ENCODE data around the gene HEPN1. TPM values are rescaled to one million over a fixed set of nuclear protein-coding genes. Genes with fewer than 3 reads are reported as not detected.

Gene HEPN1
- total and polyA plus RNA-seq, 2 of the 8 experiments (the other 6 are each of a cell fraction or from before 2014, with no cell fraction given), result not detected

DNA sequence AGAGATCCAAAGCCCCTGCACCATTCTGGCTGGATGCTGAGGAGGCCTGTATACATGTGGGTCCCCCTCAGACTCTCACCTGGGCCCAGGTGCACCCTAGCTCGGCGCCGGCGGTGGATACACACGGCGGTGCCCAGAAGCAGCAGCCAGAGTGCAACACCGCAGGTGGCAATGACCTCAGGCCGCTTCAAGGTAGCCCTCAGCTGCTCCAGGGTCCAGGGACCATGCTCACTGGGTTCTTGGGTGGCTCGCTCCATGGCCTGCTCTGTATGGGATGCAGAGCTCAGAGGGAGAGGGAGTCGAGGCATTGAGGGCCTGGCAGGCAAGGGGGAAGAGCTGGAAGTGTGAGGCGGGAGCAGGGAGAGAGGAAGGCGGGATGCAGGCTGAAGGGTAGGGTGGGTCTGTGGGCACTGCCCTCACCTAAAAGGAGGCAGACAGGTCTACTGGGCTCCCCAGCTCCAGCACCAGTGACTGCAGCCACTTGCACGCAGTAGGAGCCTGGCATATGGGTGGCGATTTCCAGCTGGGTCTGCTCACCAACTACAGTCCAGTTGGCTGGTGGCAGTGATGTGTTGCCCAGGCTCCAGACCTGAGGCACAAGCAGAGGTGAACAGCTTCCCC is 25.2 kb upstream of the HEPN1 start (continued):
- TF ChIP-seq, protein P1, sequence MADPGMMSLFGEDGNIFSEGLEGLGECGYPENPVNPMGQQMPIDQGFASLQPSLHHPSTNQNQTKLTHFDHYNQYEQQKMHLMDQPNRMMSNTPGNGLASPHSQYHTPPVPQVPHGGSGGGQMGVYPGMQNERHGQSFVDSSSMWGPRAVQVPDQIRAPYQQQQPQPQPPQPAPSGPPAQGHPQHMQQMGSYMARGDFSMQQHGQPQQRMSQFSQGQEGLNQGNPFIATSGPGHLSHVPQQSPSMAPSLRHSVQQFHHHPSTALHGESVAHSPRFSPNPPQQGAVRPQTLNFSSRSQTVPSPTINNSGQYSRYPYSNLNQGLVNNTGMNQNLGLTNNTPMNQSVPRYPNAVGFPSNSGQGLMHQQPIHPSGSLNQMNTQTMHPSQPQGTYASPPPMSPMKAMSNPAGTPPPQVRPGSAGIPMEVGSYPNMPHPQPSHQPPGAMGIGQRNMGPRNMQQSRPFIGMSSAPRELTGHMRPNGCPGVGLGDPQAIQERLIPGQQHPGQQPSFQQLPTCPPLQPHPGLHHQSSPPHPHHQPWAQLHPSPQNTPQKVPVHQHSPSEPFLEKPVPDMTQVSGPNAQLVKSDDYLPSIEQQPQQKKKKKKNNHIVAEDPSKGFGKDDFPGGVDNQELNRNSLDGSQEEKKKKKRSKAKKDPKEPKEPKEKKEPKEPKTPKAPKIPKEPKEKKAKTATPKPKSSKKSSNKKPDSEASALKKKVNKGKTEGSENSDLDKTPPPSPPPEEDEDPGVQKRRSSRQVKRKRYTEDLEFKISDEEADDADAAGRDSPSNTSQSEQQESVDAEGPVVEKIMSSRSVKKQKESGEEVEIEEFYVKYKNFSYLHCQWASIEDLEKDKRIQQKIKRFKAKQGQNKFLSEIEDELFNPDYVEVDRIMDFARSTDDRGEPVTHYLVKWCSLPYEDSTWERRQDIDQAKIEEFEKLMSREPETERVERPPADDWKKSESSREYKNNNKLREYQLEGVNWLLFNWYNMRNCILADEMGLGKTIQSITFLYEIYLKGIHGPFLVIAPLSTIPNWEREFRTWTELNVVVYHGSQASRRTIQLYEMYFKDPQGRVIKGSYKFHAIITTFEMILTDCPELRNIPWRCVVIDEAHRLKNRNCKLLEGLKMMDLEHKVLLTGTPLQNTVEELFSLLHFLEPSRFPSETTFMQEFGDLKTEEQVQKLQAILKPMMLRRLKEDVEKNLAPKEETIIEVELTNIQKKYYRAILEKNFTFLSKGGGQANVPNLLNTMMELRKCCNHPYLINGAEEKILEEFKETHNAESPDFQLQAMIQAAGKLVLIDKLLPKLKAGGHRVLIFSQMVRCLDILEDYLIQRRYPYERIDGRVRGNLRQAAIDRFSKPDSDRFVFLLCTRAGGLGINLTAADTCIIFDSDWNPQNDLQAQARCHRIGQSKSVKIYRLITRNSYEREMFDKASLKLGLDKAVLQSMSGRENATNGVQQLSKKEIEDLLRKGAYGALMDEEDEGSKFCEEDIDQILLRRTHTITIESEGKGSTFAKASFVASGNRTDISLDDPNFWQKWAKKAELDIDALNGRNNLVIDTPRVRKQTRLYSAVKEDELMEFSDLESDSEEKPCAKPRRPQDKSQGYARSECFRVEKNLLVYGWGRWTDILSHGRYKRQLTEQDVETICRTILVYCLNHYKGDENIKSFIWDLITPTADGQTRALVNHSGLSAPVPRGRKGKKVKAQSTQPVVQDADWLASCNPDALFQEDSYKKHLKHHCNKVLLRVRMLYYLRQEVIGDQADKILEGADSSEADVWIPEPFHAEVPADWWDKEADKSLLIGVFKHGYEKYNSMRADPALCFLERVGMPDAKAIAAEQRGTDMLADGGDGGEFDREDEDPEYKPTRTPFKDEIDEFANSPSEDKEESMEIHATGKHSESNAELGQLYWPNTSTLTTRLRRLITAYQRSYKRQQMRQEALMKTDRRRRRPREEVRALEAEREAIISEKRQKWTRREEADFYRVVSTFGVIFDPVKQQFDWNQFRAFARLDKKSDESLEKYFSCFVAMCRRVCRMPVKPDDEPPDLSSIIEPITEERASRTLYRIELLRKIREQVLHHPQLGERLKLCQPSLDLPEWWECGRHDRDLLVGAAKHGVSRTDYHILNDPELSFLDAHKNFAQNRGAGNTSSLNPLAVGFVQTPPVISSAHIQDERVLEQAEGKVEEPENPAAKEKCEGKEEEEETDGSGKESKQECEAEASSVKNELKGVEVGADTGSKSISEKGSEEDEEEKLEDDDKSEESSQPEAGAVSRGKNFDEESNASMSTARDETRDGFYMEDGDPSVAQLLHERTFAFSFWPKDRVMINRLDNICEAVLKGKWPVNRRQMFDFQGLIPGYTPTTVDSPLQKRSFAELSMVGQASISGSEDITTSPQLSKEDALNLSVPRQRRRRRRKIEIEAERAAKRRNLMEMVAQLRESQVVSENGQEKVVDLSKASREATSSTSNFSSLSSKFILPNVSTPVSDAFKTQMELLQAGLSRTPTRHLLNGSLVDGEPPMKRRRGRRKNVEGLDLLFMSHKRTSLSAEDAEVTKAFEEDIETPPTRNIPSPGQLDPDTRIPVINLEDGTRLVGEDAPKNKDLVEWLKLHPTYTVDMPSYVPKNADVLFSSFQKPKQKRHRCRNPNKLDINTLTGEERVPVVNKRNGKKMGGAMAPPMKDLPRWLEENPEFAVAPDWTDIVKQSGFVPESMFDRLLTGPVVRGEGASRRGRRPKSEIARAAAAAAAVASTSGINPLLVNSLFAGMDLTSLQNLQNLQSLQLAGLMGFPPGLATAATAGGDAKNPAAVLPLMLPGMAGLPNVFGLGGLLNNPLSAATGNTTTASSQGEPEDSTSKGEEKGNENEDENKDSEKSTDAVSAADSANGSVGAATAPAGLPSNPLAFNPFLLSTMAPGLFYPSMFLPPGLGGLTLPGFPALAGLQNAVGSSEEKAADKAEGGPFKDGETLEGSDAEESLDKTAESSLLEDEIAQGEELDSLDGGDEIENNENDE (IDR thresholded peaks at IDR 0.05; ENCODE audit: insufficient replicate concordance, low read length), result no peak
- TF ChIP-seq EZH2 (IDR thresholded peaks at IDR 0.05; ENCODE audit: low read depth, low read length, severe bottlenecking) (no peak), TAF7 (optimal IDR thresholded peaks at IDR 0.05; ENCODE audit: borderline replicate concordance, low read depth, low read length) (no peak), KDM1A (IDR thresholded peaks at IDR 0.05; ENCODE audit: borderline replicate concordance, low read length) (no peak), POLR2AphosphoS5 (IDR thresholded peaks at IDR 0.05; ENCODE audit: low read depth, low read length) (no peak), RFX5 (IDR thresholded peaks at IDR 0.05; ENCODE audit: borderline replicate concordance, low read depth, low read length) (no peak), PHF8 (conservative IDR thresholded peaks at IDR 0.05; ENCODE audit: low read depth, low read length) (no peak), ZNF274 (IDR thresholded peaks at IDR 0.05; ENCODE audit: borderline replicate concordance, extremely low read depth, low read length) (no peak), TAF1 (IDR thresholded peaks at IDR 0.05; ENCODE audit: low read depth, low read length) (no peak), JUN (IDR thresholded peaks at IDR 0.05; ENCODE audit: low read depth, low read length) (no peak), FOSL1 (IDR thresholded peaks at IDR 0.05; ENCODE audit: insufficient read depth, low read depth, low read length) (no peak)
